ENCODE data around the gene METTL1.

DNA sequence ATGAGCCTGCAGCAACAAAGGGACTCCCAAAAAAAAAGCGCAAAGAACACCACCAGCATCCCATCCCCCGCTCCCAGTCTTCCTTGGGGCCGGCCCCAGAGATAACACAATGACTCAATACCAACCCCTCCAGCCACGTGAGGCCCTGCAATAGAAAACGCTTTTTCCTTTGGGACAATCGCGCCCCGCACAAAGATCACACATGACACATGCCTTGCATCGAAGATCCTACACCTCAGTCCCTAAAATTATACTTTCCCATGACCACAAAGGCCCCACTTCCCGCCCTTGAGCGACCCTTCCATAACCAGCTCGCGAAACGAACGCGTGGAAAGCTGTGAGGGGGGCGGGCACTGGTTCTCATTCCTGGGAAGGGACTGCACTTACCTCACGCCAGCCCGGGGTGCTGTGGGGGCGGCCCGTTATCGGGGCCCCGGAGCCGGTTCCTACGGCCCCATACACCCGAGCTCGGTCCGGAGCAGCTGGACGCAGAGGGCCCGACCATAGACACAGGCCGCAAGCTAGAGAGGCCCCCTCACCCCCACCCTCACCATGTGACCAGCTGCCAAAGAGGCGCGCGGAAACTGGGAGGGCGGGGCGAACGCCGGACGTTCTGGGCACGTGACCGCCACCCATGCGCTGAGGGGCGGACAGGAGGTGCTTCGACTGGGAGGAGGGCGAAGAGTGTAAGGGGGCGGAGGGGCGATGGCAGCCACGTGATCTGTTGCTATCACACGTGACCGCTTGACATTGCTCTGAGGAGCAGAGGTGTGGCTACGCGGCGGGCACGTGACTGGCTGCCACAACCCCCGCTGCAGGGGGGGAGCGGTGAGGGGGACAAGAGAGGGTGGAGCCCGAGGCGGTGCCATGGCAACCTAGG is 19.9 kb downstream of the METTL1 start, which contains the start of gene CDK4:
- TF ChIP-seq POLR2A (IDR thresholded peaks at IDR 0.05; ENCODE audit: low read depth, low read length) (peak; percentile 85), POLR2AphosphoS5 (IDR thresholded peaks at IDR 0.05; ENCODE audit: low read depth, low read length) (peak; percentile 73)
